Heart left ventricle (tissue), 16 donors: ENCODE measurements around the gene NUP133. TPM values are rescaled to one million over a fixed set of nuclear protein-coding genes. Genes with fewer than 3 reads are reported as not detected.
A peak's percentile ranks its signal among the peaks of the same experiment; 100 is the strongest.

ENCODE experiments used
- ATAC-seq, 4 donors: fragments of 200-7000 bp; cut with Tn5 transposase; one replicate each; pipeline ENCODE4 v1.9.1; 2020 to 2022; ENCODE audit warnings: moderate library complexity in 4 of 4, mild to moderate bottlenecking in 3 of 4, moderate number of reproducible peaks in 1 of 4
- DNase-seq, 5 donors: peaks; one replicate each; pipeline ENCODE4 v3.0.0-alpha.2; 2020
- H3K27ac ChIP-seq, 12 donors: fragments of 200-600 bp; sonication (generic) in 4 of 12; one replicate each; pipeline versions ENCODE4 v1.5.0 to v1.8.0; 2016 to 2022; ENCODE audit warnings: mild to moderate bottlenecking in 2 of 12
- H3K27me3 ChIP-seq, 9 donors: fragments of 200-600 bp; sonication (generic) in 2 of 9; one replicate each; pipeline versions ENCODE4 v1.5.1 to v1.8.0; 2016 to 2022; ENCODE audit warnings: mild to moderate bottlenecking in 3 of 9
- H3K36me3 ChIP-seq, 9 donors: fragments of 200-600 bp; sonication (generic) in 2 of 9; one replicate each; pipeline versions ENCODE4 v1.5.0 to v1.8.0; 2018 to 2022; ENCODE audit warnings: mild to moderate bottlenecking in 2 of 9
- H3K4me1 ChIP-seq, 12 donors: fragments of 200-600 bp; sonication (generic) in 4 of 12; one replicate each; pipeline versions ENCODE4 v1.5.0 to v1.8.0; 2016 to 2022; ENCODE audit warnings: mild to moderate bottlenecking in 3 of 12
- H3K4me3 ChIP-seq, 12 donors: fragments of 200-600 bp; sonication (generic) in 4 of 12; one replicate each; pipeline versions ENCODE4 v1.5.0 to v1.8.0; 2017 to 2022; ENCODE audit warnings: mild to moderate bottlenecking in 9 of 12, moderate library complexity in 4 of 12
- H3K9me3 ChIP-seq, 12 donors: fragments of 200-600 bp; sonication (generic) in 4 of 12; one replicate each; pipeline versions ENCODE4 v1.5.0 to v1.8.0; 2016 to 2022; ENCODE audit warnings: mild to moderate bottlenecking in 1 of 12
- POLR2A ChIP-seq, 2 donors: fragments of 450-650 bp; IDR thresholded peaks; one replicate each; pipeline ENCODE4 v1.6.1; 2017; ENCODE audit warnings: antibody characterized with exemption in 2 of 2, mild to moderate bottlenecking in 2 of 2, moderate library complexity in 2 of 2
- WGBS, 4 donors: extraction: QIAGEN DNeasy Blood & Tissue Kit in 2 of 4; methylation state at CpG; one replicate each; pipeline versions ENCODE4 v1.1.5 to v1.1.7; 2013 to 2018; 5-methylcytosine and 5-hydroxymethylcytosine counted together
- intact Hi-C, 10 donors: fragments of 100-400 bp; cut with DNase I; formaldehyde crosslinking; loops; one replicate each; pipeline versions ENCODE4 v1.11.1 to v1.14.2; 2022
- polyA plus RNA-seq, 2 donors: library from polyadenylated mRNA; stranded (reverse); fragments of 200-250 nt; gene quantifications; one replicate each; pipeline ENCODE4 v1.2.3, GENCODE V29; 2013
- total RNA-seq, 9 donors: library from RNA; depleted of rRNA in 2 of 9; stranded (reverse); fragments of >200 nt in 2 of 9; fragmentation: NEBNext Ultra II Directional in 3 of 9; extraction: Animal tissue kit (Norgen Biotek cat#: 25700) in 3 of 9; gene quantifications; one replicate each; pipeline versions ENCODE4 v1.1.0 to v1.2.4, GENCODE V29; 2016 to 2023
- TF ChIP-seq, protein P1 (sequence below), 12 donors: fragments of 200-600 bp; sonication (generic) in 4 of 12; IDR thresholded peaks; one replicate each; pipeline versions ENCODE4 v1.5.0 to v1.8.0; 2018 to 2022; ENCODE audit warnings: antibody characterized with exemption in 12 of 12, mild to moderate bottlenecking in 5 of 12
- donor health status: ischemic (EF 13 %, LVEDD 7.1; RV severe dilation, severe dysfunction).
- donor health status: healthy with polysubstance abuse.
- donor health status: DM: no; HTN: yes; CAD: no.
- donor health status: DM: no; HTN: no; CAD: no.
- donor health status: ischemic (EF 25% LVEDD 6.9; RV normal size, moderate dysfunction).
- donor health status: ischemic (EF 25% LVEDD 5.7; RV mildly dilated, moderate dysfunction).
- donor health status: healthy.
- donor health status: DM: yes; HTN: yes; CAD: no.
- donor health status: ischemic (EF 35%, LVEDD 5.7; RV mildly dilated, moderate dysfunction).
- donor health status: nonischemic (EF 11% LVEDD 7.7; RV severe dilation, severe dysfunction).
- donor health status: DM: yes; HTN: yes; CAD: no.
- donor health status: PGD.
- donor health status: ischemic (EF 29% LVEDD 5.4; RV normal size, mild dysfunction).
- donor health status: nonischemic (EF 23%, LVEDD 6.1; RV moderate dilation, normal function).

Gene NUP133
- total and polyA plus RNA-seq, 11 donors: 8.0 to 37.3 (median 28.6) TPM

DNA sequence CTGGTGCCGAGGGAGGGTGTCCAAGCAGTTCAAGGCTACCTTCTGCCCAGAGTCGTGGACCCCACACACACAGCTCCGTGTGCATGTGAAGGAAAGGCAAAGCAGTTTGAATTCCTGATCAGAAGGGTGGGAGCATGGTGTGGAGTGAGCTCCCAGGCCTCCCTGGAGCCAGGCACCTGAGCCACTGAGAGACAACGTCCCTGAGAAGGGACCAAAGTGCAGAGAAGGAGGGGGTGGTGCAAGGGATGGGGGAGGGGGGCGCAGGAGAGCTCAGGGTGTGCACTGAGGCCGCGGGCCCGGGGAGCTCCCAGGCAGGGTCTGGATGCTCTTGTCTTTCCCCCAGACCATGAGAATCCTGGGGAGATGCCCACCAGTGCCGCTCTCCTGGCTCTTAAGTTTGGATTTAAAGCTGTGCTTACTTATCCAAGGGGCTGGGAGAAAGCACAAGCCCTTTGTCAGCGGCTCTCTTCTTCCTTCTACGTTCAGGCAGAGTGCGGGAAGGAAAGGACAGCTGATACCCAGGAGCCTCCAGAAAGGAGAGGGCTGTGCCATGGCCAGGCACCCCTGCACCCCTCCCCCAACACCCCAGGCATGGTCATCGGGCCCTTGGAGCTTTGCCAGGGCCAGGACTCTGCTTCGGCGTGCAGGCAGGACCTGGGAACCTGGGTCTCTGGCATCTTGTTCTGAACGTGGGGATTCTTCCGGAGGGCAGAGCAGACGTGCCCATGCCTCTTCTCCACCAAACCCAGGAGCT is 98.3 kb downstream of the NUP133 start:
- ATAC-seq (peak in 2 of 4 donors; percentile 1 to 14), DNase-seq (peak in 3 of 5 donors; percentile 48 to 60 (median 49))
- peaks cover 0 to 47% (median 25%) of the 10 kb centered on the region in 9 donors for H3K27me3 ChIP-seq
- 31 to 41% (median 35%) methylated on average over 12 to 18 of the region's 18 CpGs for WGBS, 4 donors
- H3K9me3 ChIP-seq: no peaks in the 10 kb centered on the region
- no peaks in the 10 kb centered on the region for H3K36me3 ChIP-seq
- peak overlapping the region; percentile 50 to 98 (median 92) for H3K27ac ChIP-seq
- TF ChIP-seq POLR2A (IDR thresholded peaks at IDR 0.05): no peak
- TF ChIP-seq, protein P1, sequence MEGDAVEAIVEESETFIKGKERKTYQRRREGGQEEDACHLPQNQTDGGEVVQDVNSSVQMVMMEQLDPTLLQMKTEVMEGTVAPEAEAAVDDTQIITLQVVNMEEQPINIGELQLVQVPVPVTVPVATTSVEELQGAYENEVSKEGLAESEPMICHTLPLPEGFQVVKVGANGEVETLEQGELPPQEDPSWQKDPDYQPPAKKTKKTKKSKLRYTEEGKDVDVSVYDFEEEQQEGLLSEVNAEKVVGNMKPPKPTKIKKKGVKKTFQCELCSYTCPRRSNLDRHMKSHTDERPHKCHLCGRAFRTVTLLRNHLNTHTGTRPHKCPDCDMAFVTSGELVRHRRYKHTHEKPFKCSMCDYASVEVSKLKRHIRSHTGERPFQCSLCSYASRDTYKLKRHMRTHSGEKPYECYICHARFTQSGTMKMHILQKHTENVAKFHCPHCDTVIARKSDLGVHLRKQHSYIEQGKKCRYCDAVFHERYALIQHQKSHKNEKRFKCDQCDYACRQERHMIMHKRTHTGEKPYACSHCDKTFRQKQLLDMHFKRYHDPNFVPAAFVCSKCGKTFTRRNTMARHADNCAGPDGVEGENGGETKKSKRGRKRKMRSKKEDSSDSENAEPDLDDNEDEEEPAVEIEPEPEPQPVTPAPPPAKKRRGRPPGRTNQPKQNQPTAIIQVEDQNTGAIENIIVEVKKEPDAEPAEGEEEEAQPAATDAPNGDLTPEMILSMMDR (IDR thresholded peaks at IDR 0.05): no peak
- intact Hi-C loops: loop anchor here in 4 of 10 donors (1.0 to 5.0 kb wide), 6 partner anchors 21 to 42 kb away; partner anchors contain the start of gene ACTA1 (in 2 of the 4)
- peak overlapping the region in 7 of 12 donors; percentile 5 to 42 (median 30) for H3K4me3 ChIP-seq
- peaks cover 3 to 51% (median 37%) of the 10 kb centered on the region in 12 donors for H3K4me1 ChIP-seq

DNA sequence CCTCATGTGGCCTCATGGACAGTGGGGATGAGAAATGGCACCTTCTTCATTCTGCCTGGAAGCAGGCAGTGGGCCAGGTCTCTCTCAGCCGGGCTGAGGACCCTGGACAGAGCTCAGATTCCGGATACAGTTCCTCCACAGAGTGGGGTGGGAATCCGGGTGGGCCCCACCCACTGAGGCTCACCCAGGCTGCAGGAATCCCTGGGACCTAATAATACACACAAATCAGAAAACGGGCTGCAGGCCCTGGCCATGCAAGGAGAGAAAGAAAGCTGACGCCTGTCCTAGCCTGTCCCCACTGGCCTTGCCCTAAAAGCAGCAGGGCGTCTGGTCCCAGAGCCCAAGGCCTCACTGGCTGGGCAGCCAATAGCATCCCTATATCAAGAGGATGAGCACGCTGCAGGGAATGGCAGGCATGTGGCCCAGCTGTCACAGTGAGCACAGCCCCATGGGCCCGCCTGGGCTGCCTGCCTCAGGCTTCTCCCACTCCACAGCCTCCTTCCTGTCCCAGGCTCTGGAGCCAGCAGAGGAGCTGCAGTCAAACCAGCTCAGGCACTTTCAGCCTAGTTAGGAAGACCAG is 99.6 kb downstream of the NUP133 start:
- H3K4me3 ChIP-seq: peak overlapping the region in 7 of 12 donors; percentile 6 to 42 (median 30)
- H3K27ac ChIP-seq: peak overlapping the region; percentile 32 to 98 (median 92)
- intact Hi-C loops: loop anchor here in 4 of 10 donors (1.0 to 5.0 kb wide), 4 partner anchors 22 to 36 kb away; partner anchors contain the start of gene ACTA1 (in 2 of the 4)
- ATAC-seq (peak; percentile 84 to 86 (median 85)), DNase-seq (peak in 4 of 5 donors; percentile 83 to 92 (median 88))
- WGBS, 4 donors: 8 to 17% (median 15%) methylated on average over 6 to 8 of the region's 8 CpGs
- H3K36me3 ChIP-seq: no peaks in the 10 kb centered on the region
- H3K4me1 ChIP-seq: peaks cover 3 to 51% (median 37%) of the 10 kb centered on the region in 12 donors
- H3K9me3 ChIP-seq: no peaks in the 10 kb centered on the region
- peaks cover 0 to 47% (median 25%) of the 10 kb centered on the region in 9 donors for H3K27me3 ChIP-seq
- TF ChIP-seq, protein P1 (IDR thresholded peaks at IDR 0.05): no peak
- TF ChIP-seq POLR2A (IDR thresholded peaks at IDR 0.05): no peak

DNA sequence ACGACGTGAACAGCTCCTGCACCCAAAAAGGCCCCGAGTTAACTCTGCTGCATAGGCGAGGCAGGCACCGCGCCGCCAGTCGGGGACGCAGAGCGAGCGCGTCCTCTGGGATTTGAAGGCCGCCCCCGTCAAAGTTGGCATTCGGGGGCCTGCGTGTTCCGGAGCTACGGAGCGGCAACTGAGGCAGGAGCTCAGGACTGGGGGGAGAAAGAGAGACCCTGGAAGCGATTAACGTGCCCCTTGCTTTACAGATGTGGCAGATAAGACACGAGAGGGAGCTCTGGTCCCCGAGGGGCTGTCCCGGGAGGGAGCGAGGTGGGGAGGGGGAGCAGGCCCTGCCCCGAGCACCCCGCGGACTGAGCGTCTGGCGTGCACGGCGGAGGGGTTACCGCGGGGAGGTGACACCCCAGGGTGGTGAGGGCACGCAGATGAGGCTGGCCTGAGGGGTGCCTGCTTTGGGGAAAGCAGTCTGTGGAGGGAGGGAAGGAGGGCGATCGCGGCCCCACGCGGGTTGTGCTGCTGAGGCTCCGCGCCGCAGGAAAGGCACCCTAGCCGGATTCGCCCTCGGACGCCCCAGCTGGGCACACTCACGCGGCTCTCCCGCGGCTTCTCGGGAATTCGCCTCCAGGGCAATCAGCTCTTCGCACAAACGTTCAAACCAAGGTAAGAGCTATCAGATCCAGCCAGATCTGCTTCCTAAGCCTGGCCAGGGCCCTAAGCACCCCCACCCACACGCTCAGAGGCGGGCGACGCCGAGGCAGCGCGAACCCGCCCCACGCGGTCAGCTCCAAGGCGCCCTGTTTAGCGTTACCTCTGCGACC is 100.7 kb downstream of the NUP133 start:
- H3K27ac ChIP-seq: peak overlapping the region in 11 of 12 donors; percentile 19 to 98 (median 91)
- H3K4me1 ChIP-seq: peaks cover 3 to 51% (median 37%) of the 10 kb centered on the region in 12 donors
- no peaks in the 10 kb centered on the region for H3K36me3 ChIP-seq
- no peak for TF ChIP-seq POLR2A (IDR thresholded peaks at IDR 0.05)
- intact Hi-C loops: loop anchor here in 3 of 10 donors (2.0 to 5.0 kb wide), 3 partner anchors 23 to 35 kb away; partner anchors contain the start of gene ACTA1 (in 1 of the 3)
- DNase-seq: peak in 1 of 5 donors; percentile 39
- WGBS, 4 donors: 6 to 11% (median 7%) methylated on average over 41 to 68 of the region's 68 CpGs
- H3K27me3 ChIP-seq: peaks cover 0 to 50% (median 25%) of the 10 kb centered on the region in 9 donors
- H3K9me3 ChIP-seq: no peaks in the 10 kb centered on the region
- ATAC-seq: no peak
- peak overlapping the region in 10 of 12 donors; percentile 3 to 44 (median 28) for H3K4me3 ChIP-seq

DNA sequence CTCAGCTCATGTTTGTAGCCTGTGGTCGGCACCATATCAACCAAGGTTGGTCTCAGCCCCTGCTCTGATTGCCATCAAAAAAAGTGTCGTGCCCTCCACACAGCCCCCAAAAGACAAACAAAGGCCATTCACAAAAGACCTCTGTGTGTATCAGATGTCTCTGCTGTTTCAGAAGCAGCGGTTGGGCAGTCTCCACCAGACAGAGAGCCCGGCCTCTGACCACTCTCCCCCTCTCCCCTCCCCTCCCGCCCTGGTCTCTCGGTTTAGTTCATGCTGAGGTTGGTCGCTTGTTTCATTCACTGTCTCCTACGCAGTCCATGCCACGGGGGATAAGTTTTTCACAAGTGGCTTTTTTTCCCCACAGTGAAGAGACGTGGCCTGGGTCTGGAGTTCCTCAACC is 101.3 kb downstream of the NUP133 start:
- no peak for TF ChIP-seq POLR2A (IDR thresholded peaks at IDR 0.05)
- TF ChIP-seq, protein P1 (IDR thresholded peaks at IDR 0.05): no peak
- ATAC-seq (no peak), DNase-seq (no peak)
- 11 to 25% (median 16%) methylated on average over 9 to 10 of the region's 10 CpGs for WGBS, 4 donors
- Histone ChIP-seq H3K4me1 (peaks cover 3 to 49% (median 34%) of the 10 kb centered on the region in 12 donors), H3K27me3 (peaks cover 0 to 52% (median 25%) of the 10 kb centered on the region in 9 donors), H3K27ac (peak overlapping the region in 5 of 12 donors; percentile 88 to 98 (median 94)), H3K36me3 (no peaks in the 10 kb centered on the region), H3K9me3 (no peaks in the 10 kb centered on the region), H3K4me3 (peak overlapping the region in 7 of 12 donors; percentile 22 to 44 (median 33))
- intact Hi-C loops: loop anchor here in 1 of 10 donors (5.0 kb wide), 1 partner anchor 34 kb away; no protein-coding TSS in a partner anchor
